ENCODE results near the gene PAXX. TPM values are rescaled to one million over a fixed set of nuclear protein-coding genes. Genes with fewer than 3 reads are reported as not detected.

The PAXX gene
- total and polyA plus RNA-seq, 4 donors, result 27.8 to 192 (median 41.0) TPM

DNA sequence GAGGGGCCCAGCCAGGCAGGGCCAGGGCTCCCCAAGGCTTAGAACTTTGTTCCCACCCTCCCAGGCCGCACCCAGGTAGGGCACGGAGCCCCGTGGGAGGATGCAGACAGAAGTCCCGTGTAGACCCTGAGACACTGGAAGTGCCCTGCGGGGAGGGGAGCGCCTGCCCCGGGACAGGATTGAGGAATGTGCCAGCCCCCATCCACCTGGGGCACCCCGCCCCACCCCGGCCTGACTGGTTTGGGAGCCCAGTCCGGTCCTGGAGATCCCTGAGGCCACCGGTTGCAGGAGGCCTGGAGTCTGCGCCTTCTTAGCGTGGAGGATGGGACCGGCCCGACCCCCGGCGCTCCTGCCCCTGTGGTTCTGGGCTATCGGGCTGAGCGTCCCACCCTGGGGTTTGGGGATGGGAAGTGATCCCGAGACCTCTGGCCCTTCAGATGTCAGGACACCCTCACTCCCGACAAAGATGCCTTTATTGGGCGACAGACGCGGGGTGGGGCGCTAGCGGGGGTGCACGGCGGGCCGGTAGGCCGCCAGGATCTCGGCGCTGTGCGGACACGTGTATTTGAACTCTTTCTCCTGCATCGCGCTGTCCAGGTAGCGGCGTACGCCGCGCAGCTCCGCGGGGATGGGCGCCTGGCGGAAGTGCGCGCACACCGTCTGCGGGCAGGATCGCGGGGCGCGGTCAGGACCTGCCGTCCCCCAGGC, 2.1 kb downstream of the PAXX start:
- Histone ChIP-seq H3K4me1 (ENCODE audit: control insufficient read depth in 1 of 2, insufficient read depth in 2 of 2, low read length in 2 of 2) (peaks cover 0 to 4% of the 10 kb centered on the region in 2 donors), H3K9me3 (ENCODE audit: control insufficient read depth, low read length) (no peaks in the 10 kb centered on the region), H3K27ac (ENCODE audit: low read depth in 1 of 2, low read length in 2 of 2) (no peak overlapping the region), H3K36me3 (ENCODE audit: control insufficient read depth in 1 of 2, insufficient read depth in 2 of 2, low read length in 1 of 2) (no peaks in the 10 kb centered on the region), H3K27me3 (ENCODE audit: control insufficient read depth in 1 of 2, insufficient read depth in 2 of 2, low read length in 1 of 2) (no peaks in the 10 kb centered on the region), H3K4me3 (ENCODE audit: low read length in 2 of 2) (no peak overlapping the region)
- ATAC-seq (ENCODE audit: low FRiP score) (no peak), DNase-seq (no peak)
- intact Hi-C loops (cut with DNase I), result loop anchor here (5.0 to 10.0 kb wide), 2 partner anchors 47 to 150 kb away; partner anchors contain the start of genes AJM1 (in 1 of the 2), C8G (in 1 of the 2) and PHPT1 (in 1 of the 2)
- 83 to 85% methylated on average over 50 to 54 of the region's 54 CpGs for WGBS, 2 donors

DNA sequence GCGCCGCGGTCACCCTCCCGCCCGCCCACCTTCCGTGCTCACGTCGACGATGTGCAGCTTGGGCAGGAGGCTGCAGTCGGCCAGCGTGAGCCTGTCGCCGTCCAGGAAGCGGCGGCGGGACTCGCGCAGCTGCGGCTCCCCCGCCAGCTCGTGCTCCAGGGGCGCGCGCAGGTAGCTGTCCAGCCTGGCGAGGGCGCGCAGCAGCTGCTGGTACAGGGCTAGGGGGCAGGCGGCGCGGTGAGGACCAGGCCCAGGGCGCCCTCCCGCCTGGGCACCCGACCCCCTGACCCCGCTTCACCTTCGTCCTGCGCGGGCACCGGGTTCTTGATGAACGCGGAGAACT, 2.6 kb downstream of the PAXX start:
- ATAC-seq (ENCODE audit: low FRiP score), result no peak
- Histone ChIP-seq H3K27ac (ENCODE audit: low read depth in 1 of 2, low read length in 2 of 2) (no peak overlapping the region), H3K27me3 (ENCODE audit: control insufficient read depth in 1 of 2, insufficient read depth in 2 of 2, low read length in 1 of 2) (no peaks in the 10 kb centered on the region), H3K4me1 (ENCODE audit: control insufficient read depth in 1 of 2, insufficient read depth in 2 of 2, low read length in 2 of 2) (peaks cover 0 to 4% of the 10 kb centered on the region in 2 donors), H3K36me3 (ENCODE audit: control insufficient read depth in 1 of 2, insufficient read depth in 2 of 2, low read length in 1 of 2) (no peaks in the 10 kb centered on the region), H3K9me3 (ENCODE audit: control insufficient read depth, low read length) (no peaks in the 10 kb centered on the region), H3K4me3 (ENCODE audit: low read length in 2 of 2) (no peak overlapping the region)
- no peak for DNase-seq
- WGBS, 2 donors, result 52 to 65% methylated on average over 34 to 40 of the region's 40 CpGs
- intact Hi-C loops (cut with DNase I), result loop anchor here (5.0 to 10.0 kb wide), 2 partner anchors 48 to 150 kb away; partner anchors contain the start of genes AJM1 (in 1 of the 2), C8G (in 1 of the 2) and PHPT1 (in 1 of the 2)

DNA sequence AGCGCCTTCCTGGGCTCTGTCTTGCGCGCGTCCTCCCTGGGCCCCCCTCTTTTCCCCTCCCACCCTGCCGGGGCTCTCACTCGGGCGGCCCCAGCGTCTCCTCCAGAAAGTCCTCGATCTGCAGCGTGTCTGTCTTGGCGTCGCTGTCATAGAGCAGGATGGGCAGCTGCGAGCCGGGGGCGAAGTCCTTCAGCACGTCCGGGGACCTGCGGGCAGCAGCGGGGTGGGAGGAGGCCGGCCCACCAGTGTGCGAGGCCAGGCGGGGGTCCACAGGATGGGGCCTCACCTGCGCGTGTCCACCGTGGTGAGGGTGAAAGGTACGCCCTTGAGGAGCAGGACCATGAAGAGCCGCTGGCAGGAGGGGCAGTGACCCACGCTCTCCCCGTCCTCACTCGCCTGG, 3.1 kb downstream of the PAXX start:
- 4 to 10% methylated on average over 23 to 30 of the region's 30 CpGs for WGBS, 2 donors
- intact Hi-C loops (cut with DNase I), result loop anchor here in 1 of 2 donors (10.0 kb wide), 1 partner anchor 151 kb away; the partner anchor contains the start of genes AJM1 and PHPT1
- Histone ChIP-seq H3K27ac (ENCODE audit: low read depth in 1 of 2, low read length in 2 of 2) (no peak overlapping the region), H3K9me3 (ENCODE audit: control insufficient read depth, low read length) (no peaks in the 10 kb centered on the region), H3K4me1 (ENCODE audit: control insufficient read depth in 1 of 2, insufficient read depth in 2 of 2, low read length in 2 of 2) (peaks cover 0 to 4% of the 10 kb centered on the region in 2 donors), H3K36me3 (ENCODE audit: control insufficient read depth in 1 of 2, insufficient read depth in 2 of 2, low read length in 1 of 2) (no peaks in the 10 kb centered on the region), H3K27me3 (ENCODE audit: control insufficient read depth in 1 of 2, insufficient read depth in 2 of 2, low read length in 1 of 2) (no peaks in the 10 kb centered on the region), H3K4me3 (ENCODE audit: low read length in 2 of 2) (no peak overlapping the region)
- ATAC-seq (ENCODE audit: low FRiP score) (no peak), DNase-seq (no peak)

DNA sequence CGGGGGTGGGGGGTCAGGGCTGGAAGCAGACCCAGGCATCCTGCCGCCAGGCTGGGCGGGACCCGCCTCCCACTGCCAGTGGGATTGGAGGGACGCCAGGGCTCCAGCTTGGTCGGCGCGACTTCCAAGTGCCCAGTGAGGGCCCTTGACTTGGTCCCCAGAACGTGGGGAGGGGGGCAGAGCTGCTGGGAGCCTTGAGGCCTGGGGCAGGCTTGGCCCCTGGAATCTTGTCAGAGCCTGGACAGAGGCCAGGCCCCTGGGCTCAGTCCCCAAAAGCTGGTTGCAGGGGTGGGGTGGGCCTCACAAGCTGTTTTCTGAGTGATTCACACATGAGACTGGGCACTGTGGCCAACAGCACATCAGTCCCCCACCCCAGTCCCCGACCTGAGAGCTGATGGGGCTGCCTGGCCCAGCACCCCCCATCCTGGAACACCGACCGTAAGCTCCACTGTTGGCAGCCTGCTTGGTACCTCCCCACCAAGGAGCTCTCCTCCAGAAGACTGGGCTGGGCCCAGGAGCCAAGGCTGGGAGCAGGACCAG, 3.6 kb downstream of the PAXX start:
- H3K27ac ChIP-seq (ENCODE audit: low read depth in 1 of 2, low read length in 2 of 2), result no peak overlapping the region
- ATAC-seq (ENCODE audit: low FRiP score) (no peak), DNase-seq (peak in 1 of 2 donors; percentile 79)
- WGBS, 2 donors, result 0 to 5% methylated on average over 12 of the region's 12 CpGs
- peaks cover 0 to 4% of the 10 kb centered on the region in 2 donors for H3K4me1 ChIP-seq (ENCODE audit: control insufficient read depth in 1 of 2, insufficient read depth in 2 of 2, low read length in 2 of 2)
- no peaks in the 10 kb centered on the region for H3K36me3 ChIP-seq (ENCODE audit: control insufficient read depth in 1 of 2, insufficient read depth in 2 of 2, low read length in 1 of 2)
- intact Hi-C loops (cut with DNase I), result loop anchor here in 1 of 2 donors (2.0 to 10.0 kb wide), 2 partner anchors 41 to 151 kb away; partner anchors contain the start of genes AJM1 and PHPT1
- no peaks in the 10 kb centered on the region for H3K9me3 ChIP-seq (ENCODE audit: control insufficient read depth, low read length)
- H3K27me3 ChIP-seq (ENCODE audit: control insufficient read depth in 1 of 2, insufficient read depth in 2 of 2, low read length in 1 of 2), result no peaks in the 10 kb centered on the region
- no peak overlapping the region for H3K4me3 ChIP-seq (ENCODE audit: low read length in 2 of 2)

DNA sequence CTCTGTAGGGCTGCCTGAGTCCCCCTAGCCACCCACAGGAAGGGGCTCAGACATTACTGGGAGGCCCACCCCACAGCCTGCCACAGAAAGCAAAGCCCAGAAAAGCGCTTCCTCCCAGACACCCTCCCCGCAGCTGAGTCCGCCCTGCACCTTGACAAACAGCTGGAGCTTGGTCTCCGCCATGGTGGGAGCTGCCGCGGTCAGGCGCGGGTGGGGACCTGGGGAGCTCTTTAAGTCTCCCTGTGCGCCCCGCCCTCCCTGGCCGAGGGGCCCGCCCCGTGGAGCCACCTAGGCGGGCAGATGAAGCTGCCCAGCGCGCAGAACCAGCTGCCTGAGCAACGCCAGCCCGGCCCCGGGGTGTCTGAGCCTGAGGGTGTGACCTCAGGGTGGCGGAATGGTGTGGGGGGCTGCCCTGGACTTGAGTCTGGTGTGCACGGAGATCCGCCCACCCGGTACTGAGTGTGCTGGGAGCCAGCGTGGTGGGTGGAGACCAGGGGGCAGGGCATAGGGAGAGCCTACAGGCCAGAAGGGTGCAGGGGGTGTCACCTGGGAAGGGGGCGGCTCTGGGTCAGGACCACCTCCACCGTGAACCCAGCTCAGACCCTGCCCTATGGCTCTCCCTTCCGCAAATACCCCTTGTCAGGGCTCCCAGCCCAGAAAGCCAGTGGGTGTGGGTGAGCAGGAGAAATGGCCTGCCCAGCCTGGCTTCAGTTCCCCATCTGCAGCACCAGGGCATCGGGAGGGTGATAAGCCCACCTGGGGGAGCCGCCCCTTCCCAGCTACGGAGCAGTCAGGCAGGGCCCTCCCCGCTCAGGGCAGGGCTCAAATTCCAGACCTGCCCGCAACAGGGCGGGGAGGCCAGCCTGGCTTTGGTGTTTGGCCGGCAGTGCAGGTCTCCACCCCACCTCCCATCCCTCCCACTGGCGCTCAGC, 4.4 kb downstream of the PAXX start, which contains the start of gene CLIC3:
Gene CLIC3, minus strand, starts transcription at position 208 of the 932 bp plus-strand sequence. Its CDS starts 25 bp downstream, at position 183.
- Histone ChIP-seq H3K4me1 (ENCODE audit: control insufficient read depth in 1 of 2, insufficient read depth in 2 of 2, low read length in 2 of 2) (peaks cover 0 to 4% of the 10 kb centered on the region in 2 donors), H3K9me3 (ENCODE audit: control insufficient read depth, low read length) (no peaks in the 10 kb centered on the region), H3K27ac (ENCODE audit: low read depth in 1 of 2, low read length in 2 of 2) (no peak within 1 kb of the TSS), H3K4me3 (ENCODE audit: low read length in 2 of 2) (no peak within 1 kb of the TSS), H3K36me3 (ENCODE audit: control insufficient read depth in 1 of 2, insufficient read depth in 2 of 2, low read length in 1 of 2) (no peaks in the 10 kb centered on the region), H3K27me3 (ENCODE audit: control insufficient read depth in 1 of 2, insufficient read depth in 2 of 2, low read length in 1 of 2) (no peaks in the 10 kb centered on the region)
- DNase-seq (peak in 1 of 2 donors; percentile 66), ATAC-seq (ENCODE audit: low FRiP score) (no peak)
- 26 to 27% methylated on average over 34 to 35 of the region's 35 CpGs for whole genome bisulfite sequencing, 2 donors
- intact Hi-C loops (cut with DNase I), result loop anchor here in 1 of 2 donors (2.0 to 10.0 kb wide), 2 partner anchors 42 to 152 kb away; partner anchors contain the start of genes AJM1 and PHPT1

DNA sequence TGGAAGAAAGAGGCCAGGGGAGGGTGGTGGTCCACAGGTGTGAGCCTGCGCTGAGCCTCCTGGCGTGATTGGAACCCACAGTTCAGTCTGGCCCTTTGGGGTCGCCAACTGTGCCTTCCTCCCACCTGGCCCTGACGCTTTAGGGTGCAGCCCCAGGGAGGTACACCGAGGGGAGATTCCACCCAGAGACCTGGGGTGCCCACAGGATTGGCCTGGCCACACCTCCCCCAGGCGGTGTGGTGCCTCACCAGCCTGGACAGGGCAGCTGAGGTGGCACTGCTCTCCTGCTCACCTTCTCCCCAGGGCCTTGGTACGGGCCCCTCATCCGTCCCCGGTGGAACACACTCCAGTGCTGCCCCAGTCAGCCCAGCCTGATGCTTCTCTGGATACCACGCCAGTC, 5.1 kb downstream of the PAXX start:
- ATAC-seq (ENCODE audit: low FRiP score), result no peak
- no peak overlapping the region for H3K27ac ChIP-seq (ENCODE audit: low read depth in 1 of 2, low read length in 2 of 2)
- 92 to 95% methylated on average over 10 of the region's 10 CpGs for WGBS, 2 donors
- no peak for DNase-seq
- no peaks in the 10 kb centered on the region for H3K36me3 ChIP-seq (ENCODE audit: control insufficient read depth in 1 of 2, insufficient read depth in 2 of 2, low read length in 1 of 2)
- no peaks in the 10 kb centered on the region for H3K9me3 ChIP-seq (ENCODE audit: control insufficient read depth, low read length)
- H3K27me3 ChIP-seq (ENCODE audit: control insufficient read depth in 1 of 2, insufficient read depth in 2 of 2, low read length in 1 of 2), result no peaks in the 10 kb centered on the region
- peaks cover 0 to 4% of the 10 kb centered on the region in 2 donors for H3K4me1 ChIP-seq (ENCODE audit: control insufficient read depth in 1 of 2, insufficient read depth in 2 of 2, low read length in 2 of 2)
- intact Hi-C loops (cut with DNase I), result loop anchor here in 1 of 2 donors (2.0 to 10.0 kb wide), 2 partner anchors 43 to 153 kb away; partner anchors contain the start of genes AJM1 and PHPT1
- H3K4me3 ChIP-seq (ENCODE audit: low read length in 2 of 2), result no peak overlapping the region

DNA sequence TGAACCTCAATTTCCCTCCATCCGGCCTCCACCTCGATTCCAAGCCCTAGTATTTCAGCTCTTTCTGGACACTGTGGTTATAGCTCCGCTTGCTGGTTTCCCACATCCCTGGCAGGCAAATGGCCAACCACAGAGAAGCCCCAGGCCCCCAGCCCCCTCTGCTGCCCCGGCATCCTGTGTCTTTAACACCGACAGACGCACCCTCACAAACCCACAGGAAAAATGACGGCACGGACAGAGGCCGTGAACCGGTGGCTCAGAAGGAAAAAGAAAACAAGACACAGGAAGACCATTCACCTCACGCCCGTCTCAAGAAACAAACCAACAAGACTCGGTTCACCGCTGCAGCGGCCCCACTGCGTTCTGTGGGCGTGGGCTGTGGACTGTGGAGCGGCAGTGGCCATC, 5.6 kb downstream of the PAXX start:
- H3K4me1 ChIP-seq (ENCODE audit: control insufficient read depth in 1 of 2, insufficient read depth in 2 of 2, low read length in 2 of 2), result peaks cover 0 to 4% of the 10 kb centered on the region in 2 donors
- WGBS, 2 donors, result 84% methylated on average over 18 of the region's 18 CpGs
- no peaks in the 10 kb centered on the region for H3K36me3 ChIP-seq (ENCODE audit: control insufficient read depth in 1 of 2, insufficient read depth in 2 of 2, low read length in 1 of 2)
- intact Hi-C loops (cut with DNase I), result loop anchor here in 1 of 2 donors (2.0 to 10.0 kb wide), 2 partner anchors 43 to 153 kb away; partner anchors contain the start of genes AJM1 and PHPT1
- DNase-seq (no peak), ATAC-seq (ENCODE audit: low FRiP score) (no peak)
- H3K4me3 ChIP-seq (ENCODE audit: low read length in 2 of 2), result no peak overlapping the region
- H3K27ac ChIP-seq (ENCODE audit: low read depth in 1 of 2, low read length in 2 of 2), result no peak overlapping the region
- no peaks in the 10 kb centered on the region for H3K27me3 ChIP-seq (ENCODE audit: control insufficient read depth in 1 of 2, insufficient read depth in 2 of 2, low read length in 1 of 2)
- H3K9me3 ChIP-seq (ENCODE audit: control insufficient read depth, low read length), result no peaks in the 10 kb centered on the region
